ENCODE data around the gene KDM4B. TPM values are rescaled to one million over a fixed set of nuclear protein-coding genes. Genes with fewer than 3 reads are reported as not detected.

The KDM4B gene
- total RNA-seq, 1 experiment from 2014 or later: 43.7 TPM

- H4K20me1 ChIP-seq (ENCODE audit: control insufficient read depth, insufficient read depth, insufficient read length): no peaks in the 10 kb centered on the region
- H3K4me1 ChIP-seq (ENCODE audit: insufficient read depth, low read length): peaks cover 2% of the 10 kb centered on the region; the same call in 1 of the 2 replicates
- no peak overlapping the region for H3K27ac ChIP-seq (ENCODE audit: insufficient read length, low read depth, low read length)
- H4K91ac ChIP-seq (ENCODE audit: insufficient read length, low read depth, low read length): no peak overlapping the region
- Mint-ChIP-seq H3K36me3 (ENCODE audit: insufficient read depth in 1 of 3, low read depth in 3 of 3) (peaks cover 0 to 3% (median 0%) of the 10 kb centered on the region in 3 experiments; a peak in 1 of 7 replicates), H3K4me1 (peaks cover 34 to 47% of the 10 kb centered on the region in 2 experiments), H3K4me3 (no peak overlapping the region), H3K27me3 (ENCODE audit: low read depth) (no peaks in the 10 kb centered on the region), H3K9me3 (no peaks in the 10 kb centered on the region), H3K27ac (peak overlapping the region in 2 of 3 experiments; percentile 42 to 94; a peak in 3 of 7 replicates)
- H3K4me2 ChIP-seq (ENCODE audit: insufficient read depth, insufficient read length, low read length): no peak overlapping the region
- H3K56ac ChIP-seq (ENCODE audit: insufficient read length, low read depth, low read length): no peak overlapping the region
- H4K8ac ChIP-seq (replicated peaks; ENCODE audit: insufficient read length, low read depth, low read length): no peak overlapping the region
- H3K14ac ChIP-seq (ENCODE audit: insufficient read depth, low read length): no peak overlapping the region
- no peak overlapping the region for H3T11ph ChIP-seq (ENCODE audit: low read length)
- DNase-seq: no peak
- no peak overlapping the region for H2BK12ac ChIP-seq (ENCODE audit: insufficient read length, low read depth, low read length)
- no peak overlapping the region for H2AFZ ChIP-seq (ENCODE audit: low read length)
- no peak overlapping the region for H2BK15ac ChIP-seq (ENCODE audit: low read depth, low read length)
- H3K23ac ChIP-seq (ENCODE audit: insufficient read length, low read depth, low read length): no peak overlapping the region
- no peak overlapping the region for H2BK120ac ChIP-seq (ENCODE audit: low read depth, low read length, poor library complexity, severe bottlenecking)
- no peak overlapping the region for H3K4ac ChIP-seq (ENCODE audit: low read depth, low read length)
- no peak for TF ChIP-seq CTCF (conservative IDR thresholded peaks at IDR 0.05)
- no peak overlapping the region for H2BK5ac ChIP-seq (ENCODE audit: insufficient read length, low read length)
- no CpG with 5 or more reads among the region's 7 CpGs for WGBS (ENCODE audit: extremely low coverage, insufficient read length, low lambda C conversion rate)
- no peak overlapping the region for H2AK5ac ChIP-seq (ENCODE audit: insufficient read length, low read length)
- H3K18ac ChIP-seq (ENCODE audit: insufficient read length, low read depth, low read length): no peak overlapping the region
- no peaks in the 10 kb centered on the region for H3K9me3 ChIP-seq (ENCODE audit: control insufficient read depth, low read depth, low read length)
- H3K27me3 ChIP-seq (ENCODE audit: insufficient read depth, low read length): no peaks in the 10 kb centered on the region
- no peak overlapping the region for H4K5ac ChIP-seq (ENCODE audit: insufficient read length, low read depth, low read length)
- no peak overlapping the region for H2BK20ac ChIP-seq (ENCODE audit: low read depth, low read length, poor library complexity, severe bottlenecking)
- H3K79me2 ChIP-seq (ENCODE audit: insufficient read depth, low read length): peaks cover 11% of the 10 kb centered on the region; the same call in 1 of the 2 replicates
- peaks cover 3% of the 10 kb centered on the region for H3K79me1 ChIP-seq (ENCODE audit: insufficient read depth, low read depth, low read length, poor library complexity, severe bottlenecking)
- H3K9ac ChIP-seq (ENCODE audit: extremely low read depth, insufficient read length, low read length): no peak overlapping the region
- H3K23me2 ChIP-seq (ENCODE audit: insufficient read length, low read depth, low read length, poor library complexity, severe bottlenecking): no peaks in the 10 kb centered on the region
Observed at GRCh38 chr19:4990306-4990705, 21.4 kb downstream of the KDM4B start.
